SK-MEL-5 (cell line): Measurements from ENCODE around the gene KLHL40. TPM values are rescaled to one million over a fixed set of nuclear protein-coding genes. Genes with fewer than 3 reads are reported as not detected.

ENCODE experiments used
- DNase-seq: peaks from one replicate; pipeline ENCODE4 v3.0.0-alpha.2; 2016; ENCODE audit warnings: low read depth, low spot score
- in situ Hi-C: cut with HindIII; loops from 2 replicates; pipeline ENCODE4 v1.10.0; 2016; ENCODE audit warnings: low sequenced_read_pairs, high pct_unique_total_duplicates, low pct_unique_long_range_greater_than_20kb
- total RNA-seq: library from RNA; depleted of rRNA; stranded (reverse); fragments of >200 nt; shearing (Covaris generic); gene quantifications from 2 replicates; pipeline ENCODE4 v1.2.3, GENCODE V29; 2014

The KLHL40 gene
- total RNA-seq, 1 experiment from 2014 or later: not detected

- DNase-seq: no peak
- in situ Hi-C loops: no loop called here
Measured at GRCh38 chr3:42684632-42685362, 540 bp upstream of the KLHL40 start.

- no peak for DNase-seq
- in situ Hi-C loops: no loop called here
Measured at GRCh38 chr3:42685891-42686820, 819 bp downstream of the KLHL40 start.

GRCh38 chr3:42686832-42687650 is 1.7 kb downstream of the KLHL40 start:
- DNase-seq: no peak
- in situ Hi-C loops: no loop called here

- DNase-seq: no peak
- in situ Hi-C loops: no loop called here
Measured at GRCh38 chr3:42688016-42688415, 2.7 kb downstream of the KLHL40 start.

- DNase-seq: no peak
- in situ Hi-C loops: no loop called here
Measured at GRCh38 chr3:42688487-42689420, 3.4 kb downstream of the KLHL40 start.

- in situ Hi-C loops: no loop called here
- DNase-seq: no peak
Measured at GRCh38 chr3:42689421-42690014, 4.2 kb downstream of the KLHL40 start.

- in situ Hi-C loops: no loop called here
- no peak for DNase-seq
Measured at GRCh38 chr3:42690191-42690590, 4.9 kb downstream of the KLHL40 start.

- in situ Hi-C loops: no loop called here
- no peak for DNase-seq
Measured at GRCh38 chr3:42690766-42691680, 5.7 kb downstream of the KLHL40 start.

GRCh38 chr3:42691816-42692666 is 6.7 kb downstream of the KLHL40 start:
- in situ Hi-C loops: no loop called here
- DNase-seq: no peak

GRCh38 chr3:42692667-42693529 is 7.6 kb downstream of the KLHL40 start:
- DNase-seq: no peak
- in situ Hi-C loops: no loop called here

- DNase-seq: no peak
- in situ Hi-C loops: no loop called here
Measured at GRCh38 chr3:42693530-42693930, 8.2 kb downstream of the KLHL40 start.

GRCh38 chr3:42694366-42694765 is 9.0 kb downstream of the KLHL40 start:
- in situ Hi-C loops: no loop called here
- DNase-seq: no peak

GRCh38 chr3:42696356-42697288 is 11.3 kb downstream of the KLHL40 start:
- DNase-seq: no peak
- in situ Hi-C loops: no loop called here
